ENCODE measurements around the gene KDM6A. TPM values are rescaled to one million over a fixed set of nuclear protein-coding genes. Genes with fewer than 3 reads are reported as not detected.
"Not testable (repeated sequence)": the region's sequence is repeated elsewhere in the genome, so short reads cannot be mapped to it uniquely, and the experiment has no call there.

KDM6A gene
- total RNA-seq, 2 donors from 2014 or later, result 53.9 to 60.7 TPM

GRCh38 chrX:45024501-45024900, 151.5 kb downstream of the KDM6A start:
- Mint-ChIP-seq H3K4me1 (peaks cover 27% of the 10 kb centered on the region), H3K27ac (no peak overlapping the region), H3K27me3 (no peaks in the 10 kb centered on the region), H3K4me3 (peak overlapping the region; percentile 12), H3K36me3 (ENCODE audit: low read depth) (no peaks in the 10 kb centered on the region)
- no peak for ATAC-seq
- no peak for DNase-seq
- H3K9me3 ChIP-seq (ENCODE audit: control insufficient read depth, low read length, poor library complexity, severe bottlenecking), result no peaks in the 10 kb centered on the region

- H3K27me3 Mint-ChIP-seq, result no peaks in the 10 kb centered on the region
- H3K4me1 Mint-ChIP-seq, result peaks cover 34% of the 10 kb centered on the region
- H3K4me3 Mint-ChIP-seq, result no peak overlapping the region
Observed at GRCh38 chrX:45026036-45026435, 153.0 kb downstream of the KDM6A start.

GRCh38 chrX:45031830-45032378, 158.9 kb downstream of the KDM6A start:
- Mint-ChIP-seq H3K36me3 (ENCODE audit: low read depth) (no peaks in the 10 kb centered on the region), H3K27ac (no peak overlapping the region), H3K4me1 (peaks cover 22% of the 10 kb centered on the region), H3K27me3 (no peaks in the 10 kb centered on the region), H3K4me3 (no peak overlapping the region)
- no peak for DNase-seq
- H3K9me3 ChIP-seq (ENCODE audit: control insufficient read depth, low read length, poor library complexity, severe bottlenecking), result no peaks in the 10 kb centered on the region
- ATAC-seq, result no peak

More at GRCh38 chrX:45026036-45026435, 153.0 kb downstream of the KDM6A start:
- H3K9me3 ChIP-seq (ENCODE audit: control insufficient read depth, low read length, poor library complexity, severe bottlenecking), result no peaks in the 10 kb centered on the region
- ATAC-seq (no peak), DNase-seq (no peak)
- H3K36me3 Mint-ChIP-seq (ENCODE audit: low read depth), result no peaks in the 10 kb centered on the region
- no peak overlapping the region for H3K27ac Mint-ChIP-seq

GRCh38 chrX:45035071-45035470, 162.1 kb downstream of the KDM6A start:
- Mint-ChIP-seq H3K36me3 (ENCODE audit: low read depth) (no peaks in the 10 kb centered on the region), H3K27me3 (no peaks in the 10 kb centered on the region), H3K4me1 (peaks cover 8% of the 10 kb centered on the region), H3K4me3 (no peak overlapping the region), H3K27ac (no peak overlapping the region)
- ATAC-seq (no peak), DNase-seq (no peak)
- no peaks in the 10 kb centered on the region for H3K9me3 ChIP-seq (ENCODE audit: control insufficient read depth, low read length, poor library complexity, severe bottlenecking)

GRCh38 chrX:45036161-45036560, 163.2 kb downstream of the KDM6A start:
- no peak for ATAC-seq
- no peak for DNase-seq
- peaks cover 3% of the 10 kb centered on the region for H3K4me1 Mint-ChIP-seq
- H3K9me3 ChIP-seq (ENCODE audit: control insufficient read depth, low read length, poor library complexity, severe bottlenecking), result no peaks in the 10 kb centered on the region
- no peaks in the 10 kb centered on the region for H3K27me3 Mint-ChIP-seq
- no peak overlapping the region for H3K27ac Mint-ChIP-seq
- H3K36me3 Mint-ChIP-seq (ENCODE audit: low read depth), result no peaks in the 10 kb centered on the region
- no peak overlapping the region for H3K4me3 Mint-ChIP-seq

GRCh38 chrX:45040137-45040536, 167.1 kb downstream of the KDM6A start:
- not testable (repeated sequence) for DNase-seq; ATAC-seq; H3K27me3 Mint-ChIP-seq; H3K36me3 Mint-ChIP-seq (ENCODE audit: low read depth); H3K4me3 Mint-ChIP-seq; H3K27ac Mint-ChIP-seq; H3K4me1 Mint-ChIP-seq; H3K9me3 ChIP-seq (ENCODE audit: control insufficient read depth, low read length, poor library complexity, severe bottlenecking)

- Mint-ChIP-seq H3K36me3 (ENCODE audit: low read depth) (no peaks in the 10 kb centered on the region), H3K27me3 (no peaks in the 10 kb centered on the region), H3K4me3 (no peak overlapping the region), H3K27ac (no peak overlapping the region), H3K4me1 (peaks cover 12% of the 10 kb centered on the region)
- ATAC-seq (no peak), DNase-seq (no peak)
- H3K9me3 ChIP-seq (ENCODE audit: control insufficient read depth, low read length, poor library complexity, severe bottlenecking), result no peaks in the 10 kb centered on the region
Observed at GRCh38 chrX:45046417-45046816, 173.4 kb downstream of the KDM6A start.

DNA sequence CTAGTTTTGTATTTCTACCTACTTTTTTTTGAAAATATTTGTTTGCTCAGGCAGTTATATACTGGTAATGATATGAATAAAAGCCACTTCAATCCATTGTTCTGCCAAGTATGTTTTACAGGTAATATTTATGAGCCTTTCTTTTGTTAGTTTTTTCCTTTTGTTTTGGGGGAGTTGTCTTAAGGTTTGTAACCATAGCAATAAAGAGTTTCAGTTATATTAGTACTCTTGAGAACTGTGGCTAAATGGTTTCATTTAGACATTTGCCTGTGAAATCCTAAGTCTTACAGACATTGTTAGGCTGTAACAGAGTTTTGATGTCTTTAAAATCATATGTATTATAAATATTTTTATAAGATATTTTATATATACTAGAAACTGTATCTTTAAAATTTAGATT, 177.6 kb downstream of the KDM6A start:
- Mint-ChIP-seq H3K4me1 (peaks cover 12% of the 10 kb centered on the region), H3K27me3 (no peaks in the 10 kb centered on the region), H3K27ac (no peak overlapping the region), H3K4me3 (no peak overlapping the region), H3K36me3 (ENCODE audit: low read depth) (no peaks in the 10 kb centered on the region)
- DNase-seq (no peak), ATAC-seq (no peak)
- no peaks in the 10 kb centered on the region for H3K9me3 ChIP-seq (ENCODE audit: control insufficient read depth, low read length, poor library complexity, severe bottlenecking)

DNA sequence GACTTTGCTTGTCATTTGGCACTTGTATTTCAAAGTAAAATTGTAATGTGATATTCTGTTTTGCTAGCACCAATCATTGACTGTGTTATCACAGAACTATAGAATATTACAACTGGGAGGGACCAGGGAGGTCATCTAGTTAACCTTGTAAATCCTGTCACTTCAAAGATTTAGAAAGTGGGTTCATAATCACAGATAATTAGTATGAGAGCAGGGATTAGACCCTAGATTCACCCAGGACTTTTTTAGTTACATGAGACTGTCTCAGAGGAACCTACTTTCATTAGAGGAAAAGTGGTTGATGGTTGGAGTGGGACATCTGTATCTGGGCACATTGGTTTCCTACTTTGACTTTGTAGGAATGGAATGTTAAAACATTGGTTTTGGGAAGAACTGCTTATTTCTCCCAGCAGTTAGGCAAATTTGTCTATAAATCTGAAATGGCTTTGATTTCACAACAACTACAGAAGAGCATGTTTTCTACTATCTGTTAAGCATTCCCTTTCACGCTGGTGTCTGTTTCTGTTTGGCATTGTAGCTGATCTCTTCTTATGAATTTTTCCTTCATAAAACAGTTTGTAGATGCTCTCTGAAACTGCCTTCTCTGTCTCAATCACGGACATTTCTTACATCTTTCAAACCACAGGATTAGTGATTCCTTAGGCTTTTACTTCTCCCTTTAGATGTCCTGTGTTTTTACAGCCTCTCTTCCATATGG, 183.6 kb downstream of the KDM6A start:
- no peaks in the 10 kb centered on the region for H3K9me3 ChIP-seq (ENCODE audit: control insufficient read depth, low read length, poor library complexity, severe bottlenecking)
- H3K4me3 Mint-ChIP-seq, result peak overlapping the region; percentile 36
- ATAC-seq, result no peak
- no peaks in the 10 kb centered on the region for H3K36me3 Mint-ChIP-seq (ENCODE audit: low read depth)
- H3K4me1 Mint-ChIP-seq, result peaks cover 7% of the 10 kb centered on the region
- peak overlapping the region; percentile 79 for H3K27ac Mint-ChIP-seq
- no peak for DNase-seq
- H3K27me3 Mint-ChIP-seq, result no peaks in the 10 kb centered on the region

- H3K4me3 Mint-ChIP-seq; H3K27ac Mint-ChIP-seq; H3K27me3 Mint-ChIP-seq; H3K36me3 Mint-ChIP-seq (ENCODE audit: low read depth); ATAC-seq; H3K9me3 ChIP-seq (ENCODE audit: control insufficient read depth, low read length, poor library complexity, severe bottlenecking); DNase-seq; H3K4me1 Mint-ChIP-seq: not testable (repeated sequence)
Observed at GRCh38 chrX:45059906-45060305, 186.9 kb downstream of the KDM6A start.

GRCh38 chrX:45063319-45064095, 190.5 kb downstream of the KDM6A start:
- ATAC-seq (no peak), DNase-seq (no peak)
- H3K4me3 Mint-ChIP-seq, result no peak overlapping the region
- no peaks in the 10 kb centered on the region for H3K9me3 ChIP-seq (ENCODE audit: control insufficient read depth, low read length, poor library complexity, severe bottlenecking)
- H3K27ac Mint-ChIP-seq, result peak overlapping the region; percentile 34
- H3K4me1 Mint-ChIP-seq, result peaks cover 12% of the 10 kb centered on the region
- H3K27me3 Mint-ChIP-seq, result no peaks in the 10 kb centered on the region
- H3K36me3 Mint-ChIP-seq (ENCODE audit: low read depth), result peaks cover 6% of the 10 kb centered on the region

- peaks cover 27% of the 10 kb centered on the region for H3K4me1 Mint-ChIP-seq
- no peaks in the 10 kb centered on the region for H3K27me3 Mint-ChIP-seq
- no peaks in the 10 kb centered on the region for H3K9me3 ChIP-seq (ENCODE audit: control insufficient read depth, low read length, poor library complexity, severe bottlenecking)
- DNase-seq (no peak), ATAC-seq (peak; percentile 57)
- H3K4me3 Mint-ChIP-seq, result peak overlapping the region; percentile 68
- peak overlapping the region; percentile 12 for H3K27ac Mint-ChIP-seq
- peaks cover 6% of the 10 kb centered on the region for H3K36me3 Mint-ChIP-seq (ENCODE audit: low read depth)
Observed at GRCh38 chrX:45068569-45068968, 195.6 kb downstream of the KDM6A start.

GRCh38 chrX:45070116-45071007, 197.4 kb downstream of the KDM6A start:
- peaks cover 3% of the 10 kb centered on the region for H3K36me3 Mint-ChIP-seq (ENCODE audit: low read depth)
- peak; percentile 70 for ATAC-seq
- no peak overlapping the region for H3K4me3 Mint-ChIP-seq
- DNase-seq, result no peak
- H3K27ac Mint-ChIP-seq, result peak overlapping the region; percentile 79
- no peaks in the 10 kb centered on the region for H3K9me3 ChIP-seq (ENCODE audit: control insufficient read depth, low read length, poor library complexity, severe bottlenecking)
- H3K4me1 Mint-ChIP-seq, result peaks cover 28% of the 10 kb centered on the region
- no peaks in the 10 kb centered on the region for H3K27me3 Mint-ChIP-seq
